Measurements from ENCODE around the gene PLA2G4E. TPM values are rescaled to one million over a fixed set of nuclear protein-coding genes. Genes with fewer than 3 reads are reported as not detected.

The PLA2G4E gene
- polyA plus RNA-seq, 1 donor (not counting 4 experiments of a cell fraction or from before 2014, with no cell fraction given): 3.5 TPM

GRCh38 chr15:41952013-41952563 lies 68.8 kb downstream of the PLA2G4E start:
- no peak for DNase-seq (ENCODE audit: low read depth, low spot score)

DNA sequence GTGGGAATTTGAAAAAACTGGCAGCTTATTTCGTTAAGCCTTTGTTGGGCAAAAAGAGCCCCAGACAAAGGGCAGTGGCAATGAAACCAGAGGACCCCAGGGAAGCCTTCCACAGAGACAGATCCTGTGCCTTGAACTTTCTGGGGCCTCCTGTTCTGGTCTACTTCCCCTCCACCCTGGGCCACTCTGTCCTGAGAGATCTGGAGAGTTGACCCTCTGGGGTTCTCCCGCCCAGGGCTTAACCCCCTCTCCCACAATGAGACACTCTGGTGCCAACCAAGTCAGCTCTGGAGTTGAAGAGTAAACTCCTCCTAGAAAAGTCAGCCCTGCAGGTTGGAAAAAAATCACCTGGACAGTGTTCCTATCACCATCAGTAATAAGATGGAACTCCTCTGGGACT lies 69.3 kb downstream of the PLA2G4E start:
- Histone ChIP-seq H3K27me3 (ENCODE audit: control insufficient read depth, extremely low read depth, insufficient read depth, low read length) (no peaks in the 10 kb centered on the region), H3K4me2 (ENCODE audit: control insufficient read depth, extremely low read depth, insufficient read depth, low read depth, low read length) (no peak overlapping the region), H3K36me3 (ENCODE audit: control insufficient read depth in 2 of 2, extremely low read depth in 1 of 2, insufficient read depth in 2 of 2, low read length in 2 of 2) (peaks cover 16 to 24% of the 10 kb centered on the region in 2 experiments), H3K9ac (ENCODE audit: control insufficient read depth, extremely low read depth, insufficient read depth, low read length) (no peak overlapping the region), H3K4me1 (ENCODE audit: control insufficient read depth, extremely low read depth, insufficient read depth, low read length) (peaks cover 14% of the 10 kb centered on the region), H3K27ac (ENCODE audit: control insufficient read depth, insufficient read depth, low read length) (no peak overlapping the region), H4K20me1 (ENCODE audit: control insufficient read depth, extremely low read depth, insufficient read depth, low read length) (peaks cover 3% of the 10 kb centered on the region), H3K4me3 (ENCODE audit: control insufficient read depth in 2 of 3, extremely low read depth in 1 of 3, insufficient read depth in 2 of 3, low read depth in 1 of 3, low read length in 3 of 3) (no peak overlapping the region), H3K79me2 (ENCODE audit: control insufficient read depth, insufficient read depth, low read length) (peaks cover 46% of the 10 kb centered on the region), H2AFZ (ENCODE audit: control insufficient read depth, low read length) (no peak overlapping the region), H3K9me3 (ENCODE audit: control insufficient read depth, low read depth, low read length) (no peaks in the 10 kb centered on the region), H3K9me1 (ENCODE audit: control insufficient read depth, extremely low read depth, insufficient read depth, low read length) (no peaks in the 10 kb centered on the region)
- FAIRE-seq: no peak
- TF ChIP-seq EZH2 (IDR thresholded peaks at IDR 0.05; ENCODE audit: low read length) (no peak), CTCF (optimal IDR thresholded peaks at IDR 0.05 in 1 of 3, IDR thresholded peaks at IDR 0.05 in 1 of 3, conservative IDR thresholded peaks at IDR 0.05 in 1 of 3; ENCODE audit: extremely low read depth in 1 of 3, insufficient read depth in 2 of 3, low read length in 3 of 3) (no peak)
- DNase-seq (ENCODE audit: low read depth, low spot score): no peak
- dilution Hi-C loops (cut with MboI; ENCODE audit: extremely low pct_ligation_motif_present, low sequenced_read_pairs): no loop called here

More at GRCh38 chr15:41952013-41952563, 68.8 kb downstream of the PLA2G4E start:
- Histone ChIP-seq H3K4me1 (ENCODE audit: control insufficient read depth, extremely low read depth, insufficient read depth, low read length) (peaks cover 9% of the 10 kb centered on the region), H3K79me2 (ENCODE audit: control insufficient read depth, insufficient read depth, low read length) (peaks cover 47% of the 10 kb centered on the region), H3K27ac (ENCODE audit: control insufficient read depth, insufficient read depth, low read length) (no peak overlapping the region), H3K9ac (ENCODE audit: control insufficient read depth, extremely low read depth, insufficient read depth, low read length) (no peak overlapping the region), H3K4me2 (ENCODE audit: control insufficient read depth, extremely low read depth, insufficient read depth, low read depth, low read length) (no peak overlapping the region), H2AFZ (ENCODE audit: control insufficient read depth, low read length) (no peak overlapping the region), H3K4me3 (ENCODE audit: control insufficient read depth in 2 of 3, extremely low read depth in 1 of 3, insufficient read depth in 2 of 3, low read depth in 1 of 3, low read length in 3 of 3) (no peak overlapping the region), H3K9me1 (ENCODE audit: control insufficient read depth, extremely low read depth, insufficient read depth, low read length) (no peaks in the 10 kb centered on the region), H4K20me1 (ENCODE audit: control insufficient read depth, extremely low read depth, insufficient read depth, low read length) (peaks cover 3% of the 10 kb centered on the region), H3K9me3 (ENCODE audit: control insufficient read depth, low read depth, low read length) (no peaks in the 10 kb centered on the region), H3K27me3 (ENCODE audit: control insufficient read depth, extremely low read depth, insufficient read depth, low read length) (no peaks in the 10 kb centered on the region), H3K36me3 (ENCODE audit: control insufficient read depth in 2 of 2, extremely low read depth in 1 of 2, insufficient read depth in 2 of 2, low read length in 2 of 2) (peaks cover 16 to 24% of the 10 kb centered on the region in 2 experiments)
- no peak for FAIRE-seq
- TF ChIP-seq EZH2 (IDR thresholded peaks at IDR 0.05; ENCODE audit: low read length) (no peak), CTCF (optimal IDR thresholded peaks at IDR 0.05 in 1 of 3, IDR thresholded peaks at IDR 0.05 in 1 of 3, conservative IDR thresholded peaks at IDR 0.05 in 1 of 3; ENCODE audit: extremely low read depth in 1 of 3, insufficient read depth in 2 of 3, low read length in 3 of 3) (no peak)
- dilution Hi-C loops (cut with MboI; ENCODE audit: extremely low pct_ligation_motif_present, low sequenced_read_pairs): no loop called here

Measured in keratinocyte (primary cell).